Activated CD8-positive, alpha-beta memory T cell treated with anti-CD3 and anti-CD28 coated beads, Interleukin-2, amount 50 U/mL, for 24 hours (primary cell): ENCODE results near the gene UQCC2.

Source experiments
- DNase-seq: peaks from one replicate; pipeline ENCODE4 v3.0.0-alpha.2; 2020; ENCODE audit errors: extremely low read depth

Gene UQCC2

DNA sequence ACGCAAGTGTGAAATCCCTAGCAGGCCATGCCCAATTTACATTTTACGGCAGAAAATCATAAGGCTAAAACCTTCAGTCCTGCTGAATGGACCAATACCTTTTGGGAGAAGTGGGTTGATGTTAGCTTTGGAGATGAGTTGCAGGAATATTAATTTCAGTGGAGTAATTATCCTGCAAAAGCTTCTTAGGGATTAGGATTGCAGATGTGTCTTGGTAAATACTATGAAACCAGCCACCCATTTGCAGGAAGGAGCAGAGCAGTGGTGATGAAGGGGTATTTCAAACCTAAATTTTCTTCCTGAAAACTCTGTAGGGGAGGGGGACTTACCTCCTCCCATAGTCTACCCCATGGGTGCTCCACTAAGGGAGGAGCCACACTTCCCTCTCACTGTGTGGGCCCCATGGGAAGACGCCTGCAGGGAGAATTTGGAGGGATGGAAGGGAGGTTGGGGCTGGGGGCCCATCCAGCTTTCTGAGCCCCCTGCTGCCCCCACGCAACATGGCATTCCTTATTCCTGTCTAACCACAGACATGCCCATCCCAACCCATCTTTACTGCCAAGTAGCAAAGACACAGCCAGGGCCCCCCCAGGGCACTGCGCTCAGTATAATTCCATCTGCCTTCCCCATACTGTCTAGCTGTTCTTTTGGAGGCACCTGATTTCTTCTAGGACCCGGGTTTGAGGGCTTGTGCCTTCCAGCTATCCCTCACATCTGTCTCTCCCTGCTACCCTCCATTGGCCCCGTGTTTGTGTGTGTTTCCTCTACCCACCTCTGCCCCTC lies 14.6 kb upstream of the UQCC2 start:
- DNase-seq: no peak

DNA sequence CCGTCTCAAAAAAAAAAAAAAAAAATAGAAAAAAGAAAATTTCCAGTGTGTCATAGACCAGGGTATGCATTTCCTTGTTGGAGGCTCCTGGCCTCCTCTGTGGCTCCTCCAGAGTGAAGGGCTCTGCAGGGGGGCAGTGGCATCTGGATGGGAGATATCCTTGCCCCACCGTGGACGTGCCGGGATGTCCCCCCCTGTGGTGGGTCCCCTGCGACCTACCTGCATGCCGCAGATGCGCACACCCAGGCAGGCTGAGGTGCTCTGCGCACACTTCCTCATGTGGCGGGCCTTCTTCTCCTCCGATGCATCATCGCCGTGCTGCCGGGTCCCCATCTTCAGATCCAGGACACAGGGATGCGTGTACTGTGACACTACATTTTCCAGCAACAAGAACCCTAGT lies 13.7 kb upstream of the UQCC2 start:
- DNase-seq: no peak

- DNase-seq: no peak
Measured at GRCh38 chr6:33724102-33725023, 12.9 kb upstream of the UQCC2 start.

DNA sequence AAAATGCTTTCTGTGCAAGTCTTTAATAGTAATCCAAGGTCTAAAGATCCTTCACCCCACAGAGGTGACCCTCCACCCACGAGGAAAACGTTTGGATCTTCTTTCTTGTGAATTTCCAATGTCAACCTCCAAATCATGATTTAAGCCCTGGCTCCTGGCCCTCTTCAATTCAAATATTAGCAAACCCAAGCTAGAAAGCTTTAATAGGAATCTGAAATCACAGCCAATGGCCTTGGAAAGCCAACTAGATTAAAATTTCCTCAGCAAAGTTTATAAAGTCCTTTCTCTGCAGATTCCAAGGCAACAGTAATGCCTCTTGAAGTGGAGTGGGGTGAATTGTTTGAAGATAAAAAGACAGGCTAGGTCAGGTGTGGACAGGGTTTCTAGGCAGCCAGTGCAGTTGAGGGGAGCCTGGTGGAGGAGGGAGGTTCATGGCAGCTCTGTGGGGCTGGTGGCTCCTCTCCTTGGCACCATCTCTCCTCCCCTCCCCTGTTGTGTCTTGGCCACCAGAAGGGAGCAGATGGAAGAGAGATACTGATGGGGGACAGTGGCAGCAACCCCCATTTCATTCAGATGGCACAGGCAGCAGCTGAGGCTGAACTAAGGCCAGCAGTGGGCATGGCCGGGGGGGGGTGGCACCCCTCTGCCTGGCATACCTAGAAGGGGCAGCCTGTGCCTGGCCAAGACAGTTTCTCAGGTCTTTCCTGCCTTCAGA lies 12.0 kb upstream of the UQCC2 start:
- no peak for DNase-seq

- no peak for DNase-seq
Measured at GRCh38 chr6:33722103-33722623, 10.7 kb upstream of the UQCC2 start.

- no peak for DNase-seq
Measured at GRCh38 chr6:33721508-33721907, 10.0 kb upstream of the UQCC2 start.

- DNase-seq: no peak
Measured at GRCh38 chr6:33720998-33721397, 9.5 kb upstream of the UQCC2 start.

DNA sequence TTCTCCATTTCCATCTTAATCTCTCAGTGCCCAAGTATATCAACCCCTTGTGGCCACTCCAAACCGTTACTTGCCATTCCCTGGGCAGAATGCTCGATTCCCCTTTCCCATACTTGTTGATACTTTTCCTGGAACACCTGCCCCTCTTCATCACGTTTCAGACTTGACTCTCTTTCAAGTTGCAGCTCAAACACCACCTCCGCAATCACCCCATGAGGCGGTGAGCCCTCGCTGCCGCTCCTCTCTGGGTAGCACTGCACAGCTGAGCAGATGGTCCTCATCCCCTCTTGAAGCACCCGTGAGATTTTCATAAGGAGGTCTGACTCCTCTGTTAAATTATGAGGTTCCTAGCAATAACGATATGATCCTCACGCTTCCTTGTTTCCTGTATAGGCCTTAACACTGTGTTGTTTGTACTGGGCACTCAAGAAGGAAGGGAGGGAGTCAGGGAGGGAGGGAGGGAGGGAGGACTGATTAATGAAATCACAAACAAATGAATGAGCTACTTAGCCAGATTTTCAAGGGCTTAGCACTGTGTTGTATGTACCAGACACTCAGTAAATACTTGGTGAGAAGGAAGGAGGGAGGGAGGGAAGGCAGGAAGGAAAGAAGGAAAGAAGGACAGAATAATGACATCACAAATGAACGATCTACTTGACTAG lies 8.0 kb upstream of the UQCC2 start:
- DNase-seq: no peak

GRCh38 chr6:33718713-33719112 lies 7.2 kb upstream of the UQCC2 start:
- DNase-seq: no peak

DNA sequence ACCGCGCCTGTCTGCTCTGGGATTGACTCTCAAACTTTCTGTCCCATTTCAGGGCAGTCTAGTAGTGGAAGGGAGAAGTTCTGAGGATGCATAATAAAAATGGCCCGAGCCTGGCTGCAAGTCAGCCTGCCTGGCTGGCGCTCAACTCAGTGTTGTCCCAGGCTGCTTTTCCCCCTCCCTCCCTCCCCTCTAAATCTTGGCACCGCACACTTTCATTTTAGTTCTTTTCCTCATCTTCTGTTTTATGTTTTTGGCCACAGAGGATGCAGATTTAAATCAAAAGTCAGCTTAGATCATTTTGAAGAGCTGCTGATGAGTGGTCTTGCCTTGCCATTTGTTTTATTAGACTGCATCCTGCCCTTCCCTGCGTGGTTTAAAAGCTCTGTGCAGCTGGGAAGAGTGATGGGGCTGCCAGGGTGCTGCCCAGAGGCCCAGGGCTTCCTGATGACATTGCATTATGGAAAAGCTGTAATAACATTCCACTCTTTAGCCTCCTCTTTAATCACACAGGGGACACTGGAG lies 6.5 kb upstream of the UQCC2 start:
- DNase-seq: no peak

DNA sequence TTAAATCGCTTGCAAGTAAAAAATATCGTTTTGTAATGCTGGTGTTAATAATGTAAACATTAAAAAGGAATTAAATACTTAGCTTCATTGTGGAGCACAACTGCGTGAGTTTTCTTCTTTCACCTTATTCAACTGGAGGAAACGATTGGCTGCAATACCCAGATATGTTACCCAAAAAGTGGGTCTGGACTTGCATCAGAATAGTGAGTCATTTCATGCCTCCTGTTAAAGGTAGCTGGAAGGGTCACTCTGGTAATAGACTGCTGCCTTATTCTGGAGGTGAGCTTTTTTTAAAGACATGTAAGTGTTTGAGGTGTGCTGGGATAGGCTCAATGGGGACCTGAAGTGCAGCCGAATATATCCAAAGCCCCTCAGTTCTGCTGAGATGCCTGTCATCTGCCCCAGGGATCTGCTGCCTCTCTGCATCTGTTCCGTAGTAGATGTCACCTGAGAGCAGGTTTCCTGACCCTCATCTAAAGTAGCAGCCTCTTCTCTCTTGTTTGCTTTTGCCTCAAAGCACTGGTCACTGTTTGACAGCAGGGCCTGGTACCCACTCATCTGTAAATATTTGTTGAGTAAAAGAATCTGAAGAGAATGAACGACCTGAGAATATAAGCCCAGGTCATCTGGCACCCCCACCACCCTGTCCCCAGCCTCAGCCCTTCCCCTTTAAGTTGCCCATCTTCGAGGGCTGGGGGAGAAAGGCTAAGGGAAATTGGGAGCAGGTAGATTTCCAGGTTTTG lies 5.6 kb upstream of the UQCC2 start:
- DNase-seq: no peak

- DNase-seq: no peak
Measured at GRCh38 chr6:33716379-33716778, 4.9 kb upstream of the UQCC2 start.

DNA sequence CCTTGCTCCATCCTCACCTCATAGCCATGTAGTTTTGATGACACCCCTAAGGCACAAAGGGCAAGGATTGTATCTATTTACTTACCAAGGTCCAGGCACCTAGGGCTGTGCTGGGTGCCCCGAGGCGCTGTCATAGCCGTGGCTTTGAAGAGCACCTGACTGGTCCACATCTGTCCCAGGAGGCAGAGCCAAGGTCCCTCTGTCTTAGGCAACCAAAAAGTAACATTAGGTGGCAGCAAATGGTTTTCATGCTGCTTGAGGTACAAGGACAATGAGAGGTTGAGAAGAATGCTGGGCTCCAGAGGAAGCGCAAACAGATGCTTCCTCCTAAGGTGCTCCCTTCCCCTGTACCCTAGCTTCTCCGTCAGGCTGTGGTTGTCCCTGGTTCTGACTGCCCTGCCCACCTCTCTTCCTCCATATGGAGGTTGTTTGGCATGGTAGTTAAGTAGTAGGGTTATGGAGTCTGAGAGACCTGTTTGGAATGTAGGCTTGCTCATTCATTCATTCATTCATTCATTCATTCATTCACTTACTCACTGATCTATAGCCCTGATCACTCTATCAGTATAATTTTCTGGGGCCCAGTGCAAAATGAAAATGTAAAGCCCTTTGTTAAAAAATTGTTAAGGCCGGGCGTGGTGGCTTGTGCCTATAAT lies 3.0 kb upstream of the UQCC2 start:
- DNase-seq: no peak

- DNase-seq: no peak
Measured at GRCh38 chr6:33713786-33714185, 2.3 kb upstream of the UQCC2 start.

DNA sequence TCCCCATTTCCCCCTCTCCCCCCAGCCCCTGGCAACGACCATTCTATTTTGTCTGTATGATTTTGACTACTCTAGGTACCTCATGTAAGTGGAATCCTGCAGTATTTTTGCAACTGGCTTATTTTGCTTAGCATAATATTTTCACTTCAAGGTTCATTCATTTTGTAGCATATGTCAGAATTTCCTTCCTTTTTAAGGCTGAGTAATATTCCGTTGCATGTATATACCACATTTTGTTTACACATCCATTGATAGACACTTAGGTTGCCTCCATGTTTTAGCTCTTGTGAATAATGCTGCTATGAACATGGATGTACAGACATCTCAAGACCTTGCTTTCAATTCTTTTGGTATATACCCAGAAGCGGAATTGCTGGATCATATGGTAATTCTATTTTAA lies 1.4 kb upstream of the UQCC2 start:
- DNase-seq: no peak

GRCh38 chr6:33710296-33711121 lies 991 bp downstream of the UQCC2 start:
- DNase-seq: no peak

DNA sequence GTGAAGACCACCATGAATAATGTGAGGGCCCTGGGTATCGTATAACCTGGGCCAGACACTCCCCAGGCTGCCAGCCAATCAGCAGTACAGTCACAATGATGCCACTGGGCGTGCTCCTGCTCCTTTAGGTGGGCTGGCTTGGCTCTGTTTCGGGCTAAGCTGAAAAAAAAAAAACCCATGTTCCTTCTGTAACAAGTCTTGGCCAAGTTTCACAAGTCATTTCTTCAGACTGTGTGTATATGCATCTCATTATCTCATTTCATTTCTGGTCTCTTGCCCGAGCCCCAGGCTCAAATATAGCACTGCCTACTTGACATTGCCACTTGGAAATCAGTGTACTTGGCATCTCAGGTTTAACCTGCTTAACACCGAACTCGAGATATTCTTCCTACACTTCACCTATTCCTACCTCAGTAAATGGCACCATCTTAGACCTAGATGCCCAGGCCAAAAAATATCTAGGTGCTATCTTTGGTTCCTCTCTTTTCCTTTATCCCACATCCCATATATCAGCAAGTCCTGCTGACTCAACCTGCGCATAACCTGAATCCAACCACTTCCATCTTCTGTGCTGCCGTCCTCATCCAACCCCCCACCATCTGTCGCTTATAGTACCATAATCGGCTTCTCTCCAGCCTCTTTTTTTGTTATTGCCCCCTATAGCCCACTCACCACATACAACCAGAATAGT lies 1.8 kb downstream of the UQCC2 start:
- no peak for DNase-seq

GRCh38 chr6:33708516-33709204 lies 2.8 kb downstream of the UQCC2 start:
- DNase-seq: no peak
